Lung (tissue), 12 donors: ENCODE results near the gene IGFBP7. TPM values are rescaled to one million over a fixed set of nuclear protein-coding genes. Genes with fewer than 3 reads are reported as not detected.

Source experiments
- ATAC-seq: fragments of 200-7000 bp; cut with Tn5 transposase; one replicate; pipeline ENCODE4 v1.9.1; 2020; ENCODE audit warnings: moderate number of reproducible peaks; ENCODE audit not compliant: insufficient read depth, low FRiP score
- DNase-seq, 3 donors: peaks; one replicate each; pipeline ENCODE4 v3.0.0-alpha.2; 2013 to 2017
- H3K27ac ChIP-seq, 2 donors: one replicate each; pipeline ENCODE4 v1.5.1; 2013; ENCODE audit warnings: mild to moderate bottlenecking in 2 of 2, moderate library complexity in 2 of 2, control low read depth in 1 of 2, inconsistent platforms in 1 of 2, low read depth in 1 of 2, low read length in 1 of 2
- H3K27me3 ChIP-seq, 3 donors: one replicate each; pipeline ENCODE4 v1.5.1; 2013; ENCODE audit warnings: low read length in 2 of 3; ENCODE audit not compliant: control insufficient read depth in 3 of 3, insufficient read depth in 3 of 3
- H3K36me3 ChIP-seq, 4 donors: one replicate each; pipeline ENCODE4 v1.5.1; 2013; ENCODE audit warnings: low read length in 4 of 4, mild to moderate bottlenecking in 1 of 4, moderate library complexity in 1 of 4; ENCODE audit not compliant: control insufficient read depth in 4 of 4, insufficient read depth in 4 of 4
- H3K4me1 ChIP-seq, 5 donors: one replicate each; pipeline ENCODE4 v1.5.1; 2013; ENCODE audit warnings: low read length in 5 of 5, mild to moderate bottlenecking in 2 of 5, moderate library complexity in 1 of 5; ENCODE audit not compliant: control insufficient read depth in 5 of 5, insufficient read depth in 5 of 5
- H3K4me3 ChIP-seq: one replicate; pipeline ENCODE4 v1.5.1; 2013; ENCODE audit warnings: mild to moderate bottlenecking, control low read depth, moderate library complexity
- H3K9ac ChIP-seq, 2 donors: one replicate each; pipeline ENCODE4 v1.5.1; 2013; ENCODE audit warnings: low read length in 2 of 2, control low read depth in 1 of 2; ENCODE audit not compliant: insufficient read depth in 1 of 2
- H3K9me3 ChIP-seq, 4 donors: one replicate each; pipeline ENCODE4 v1.5.1; 2013; ENCODE audit warnings: low read length in 3 of 4, mild to moderate bottlenecking in 1 of 4, moderate library complexity in 1 of 4; ENCODE audit not compliant: control insufficient read depth in 4 of 4, insufficient read depth in 3 of 4
- WGBS, 2 donors: extraction: QIAGEN DNeasy Blood & Tissue Kit; methylation state at CpG; one replicate each; pipeline ENCODE4 v1.1.7; 2013; 5-methylcytosine and 5-hydroxymethylcytosine counted together
- polyA plus RNA-seq, 2 donors: library from polyadenylated mRNA; stranded (reverse); fragments of 200-250 nt; gene quantifications; one replicate each; pipeline ENCODE4 v1.2.1, GENCODE V29; 2013
- total RNA-seq, 2 donors: library from RNA; depleted of rRNA in 1 of 2; stranded (reverse); fragments of >200 nt in 1 of 2; gene quantifications; one replicate each; pipeline ENCODE4 v1.2.1, GENCODE V29; 2014 to 2021
- TF ChIP-seq, protein P1 (sequence below): IDR thresholded peaks from 2 replicates; pipeline ENCODE4 v1.5.1; 2012; ENCODE audit warnings: mild to moderate bottlenecking; ENCODE audit errors: control extremely low read depth, extremely low read depth
- donor health status: control.
- donor health status: control.
- donor health status: Bipolar disorder and iron deficiency.
- donor health status: healthy.
- donor health status: DM: yes; HTN: yes; CAD: no.

IGFBP7 gene
- total and polyA plus RNA-seq, 4 donors, result 212 to 517 (median 399) TPM

DNA sequence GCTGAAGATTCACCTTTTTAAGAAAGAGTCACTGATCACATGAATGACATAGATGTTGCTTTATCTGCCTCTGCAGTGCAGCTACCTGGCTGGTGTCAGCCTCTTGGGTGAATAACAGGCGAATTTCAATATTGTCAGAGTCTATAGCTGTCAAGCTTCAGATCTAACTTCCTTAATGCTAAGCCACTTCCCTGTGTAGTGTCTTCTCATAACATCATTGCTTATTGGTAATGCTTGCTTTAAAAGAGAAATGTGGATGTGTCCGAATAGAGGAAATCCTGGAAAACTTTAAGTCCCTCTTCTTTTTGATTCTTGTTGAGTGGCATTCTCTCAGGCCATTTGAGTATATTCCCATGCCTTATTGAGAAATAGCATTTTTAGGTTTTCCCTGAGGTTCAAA is 7.3 kb upstream of the IGFBP7 start:
- H3K27me3 ChIP-seq, result no peaks in the 10 kb centered on the region
- no peaks in the 10 kb centered on the region for H3K36me3 ChIP-seq
- no peak for ATAC-seq
- H3K9ac ChIP-seq, result no peak overlapping the region
- DNase-seq, result no peak
- TF ChIP-seq, protein P1, sequence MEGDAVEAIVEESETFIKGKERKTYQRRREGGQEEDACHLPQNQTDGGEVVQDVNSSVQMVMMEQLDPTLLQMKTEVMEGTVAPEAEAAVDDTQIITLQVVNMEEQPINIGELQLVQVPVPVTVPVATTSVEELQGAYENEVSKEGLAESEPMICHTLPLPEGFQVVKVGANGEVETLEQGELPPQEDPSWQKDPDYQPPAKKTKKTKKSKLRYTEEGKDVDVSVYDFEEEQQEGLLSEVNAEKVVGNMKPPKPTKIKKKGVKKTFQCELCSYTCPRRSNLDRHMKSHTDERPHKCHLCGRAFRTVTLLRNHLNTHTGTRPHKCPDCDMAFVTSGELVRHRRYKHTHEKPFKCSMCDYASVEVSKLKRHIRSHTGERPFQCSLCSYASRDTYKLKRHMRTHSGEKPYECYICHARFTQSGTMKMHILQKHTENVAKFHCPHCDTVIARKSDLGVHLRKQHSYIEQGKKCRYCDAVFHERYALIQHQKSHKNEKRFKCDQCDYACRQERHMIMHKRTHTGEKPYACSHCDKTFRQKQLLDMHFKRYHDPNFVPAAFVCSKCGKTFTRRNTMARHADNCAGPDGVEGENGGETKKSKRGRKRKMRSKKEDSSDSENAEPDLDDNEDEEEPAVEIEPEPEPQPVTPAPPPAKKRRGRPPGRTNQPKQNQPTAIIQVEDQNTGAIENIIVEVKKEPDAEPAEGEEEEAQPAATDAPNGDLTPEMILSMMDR, result no peak
- no peak overlapping the region for H3K4me3 ChIP-seq
- WGBS, 2 donors, result 32 to 66% methylated on average over 2 of the region's 2 CpGs
- no peak overlapping the region for H3K27ac ChIP-seq
- H3K9me3 ChIP-seq, result no peaks in the 10 kb centered on the region
- peaks cover under 1 to 30% (median 4%) of the 10 kb centered on the region in 5 donors for H3K4me1 ChIP-seq

DNA sequence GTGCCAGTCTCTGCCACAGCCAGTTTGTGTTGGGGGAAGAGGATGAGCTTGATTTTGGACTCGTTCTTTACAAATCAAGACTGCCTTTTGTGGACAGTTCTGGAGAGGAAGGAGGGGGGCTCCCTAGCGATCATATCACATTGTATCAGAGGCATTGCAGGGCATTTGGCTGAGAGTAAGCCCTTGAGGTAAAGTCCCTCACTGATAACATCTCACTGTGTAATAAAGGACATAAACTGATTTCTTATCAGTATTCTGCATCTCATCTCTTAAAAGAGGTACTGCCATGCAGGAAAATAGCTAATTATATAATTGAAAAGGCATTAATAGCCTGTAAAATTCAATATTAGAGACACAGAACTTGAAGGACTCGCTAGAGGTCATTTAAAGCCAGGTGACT is 6.1 kb upstream of the IGFBP7 start:
- H3K4me3 ChIP-seq, result no peak overlapping the region
- H3K9me3 ChIP-seq, result peaks cover 0 to 2% (median 0%) of the 10 kb centered on the region in 4 donors
- 44 to 51% methylated on average over 3 of the region's 3 CpGs for WGBS, 2 donors
- no peaks in the 10 kb centered on the region for H3K36me3 ChIP-seq
- ATAC-seq (no peak), DNase-seq (no peak)
- no peak overlapping the region for H3K9ac ChIP-seq
- TF ChIP-seq, protein P1, result no peak
- H3K27me3 ChIP-seq, result no peaks in the 10 kb centered on the region
- H3K27ac ChIP-seq, result no peak overlapping the region
- peaks cover 4 to 39% (median 5%) of the 10 kb centered on the region in 5 donors for H3K4me1 ChIP-seq

DNA sequence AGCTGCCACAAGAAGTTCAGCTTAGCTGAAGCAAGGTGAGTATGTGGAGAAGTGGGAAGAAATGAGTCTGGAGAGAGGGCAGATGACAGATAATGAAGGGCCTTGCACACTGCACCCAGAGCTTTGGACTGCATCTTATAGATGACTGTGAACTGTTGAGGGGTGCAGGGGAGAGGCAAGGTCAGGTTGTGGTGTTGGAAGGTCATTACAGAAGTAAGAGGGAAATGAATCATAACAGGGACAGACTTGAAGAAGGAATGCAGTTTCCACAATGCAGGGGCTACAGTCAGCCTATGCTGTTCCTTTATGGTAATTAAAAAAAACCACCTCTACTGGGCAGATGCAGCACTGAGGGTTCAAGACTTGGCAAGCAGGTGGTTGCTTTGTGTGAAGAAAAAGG is 4.8 kb upstream of the IGFBP7 start:
- no peaks in the 10 kb centered on the region for H3K36me3 ChIP-seq
- no peak overlapping the region for H3K27ac ChIP-seq
- TF ChIP-seq, protein P1, result no peak
- no peak overlapping the region for H3K9ac ChIP-seq
- peaks cover 0 to 2% (median 0%) of the 10 kb centered on the region in 4 donors for H3K9me3 ChIP-seq
- no peak for ATAC-seq
- peaks cover 4 to 48% (median 5%) of the 10 kb centered on the region in 5 donors for H3K4me1 ChIP-seq
- DNase-seq, result no peak
- no peak overlapping the region for H3K4me3 ChIP-seq
- no peaks in the 10 kb centered on the region for H3K27me3 ChIP-seq

DNA sequence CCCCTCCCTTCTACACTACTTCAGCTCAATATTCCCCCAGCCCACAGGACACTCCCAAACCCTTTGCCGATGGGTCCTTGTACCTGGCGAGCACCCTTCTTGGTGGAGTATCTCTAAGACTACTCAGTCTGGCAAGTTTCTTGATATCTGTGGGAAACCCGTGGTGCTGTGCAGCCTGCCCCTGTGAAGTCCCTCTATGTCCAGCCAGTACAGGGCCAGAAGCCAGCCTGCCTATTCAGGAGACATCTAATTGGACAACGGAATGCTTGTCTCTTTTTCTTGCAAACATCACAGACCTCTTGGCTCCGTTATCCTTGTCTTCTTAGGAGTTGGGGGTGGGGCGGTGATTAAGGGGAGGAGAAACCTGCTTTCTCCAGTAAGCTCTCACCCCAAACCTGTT is 3.7 kb upstream of the IGFBP7 start:
- ATAC-seq (no peak), DNase-seq (no peak)
- Histone ChIP-seq H3K36me3 (no peaks in the 10 kb centered on the region), H3K4me1 (peaks cover 4 to 42% (median 5%) of the 10 kb centered on the region in 5 donors), H3K27me3 (no peaks in the 10 kb centered on the region), H3K9ac (no peak overlapping the region), H3K9me3 (peaks cover 0 to 2% (median 0%) of the 10 kb centered on the region in 4 donors), H3K27ac (no peak overlapping the region), H3K4me3 (no peak overlapping the region)
- TF ChIP-seq, protein P1, result no peak
- 75 to 90% methylated on average over 6 of the region's 6 CpGs for WGBS, 2 donors
